ENCODE data around the gene TBC1D5. TPM values are rescaled to one million over a fixed set of nuclear protein-coding genes. Genes with fewer than 3 reads are reported as not detected.

The TBC1D5 gene
- polyA plus RNA-seq, 1 experiment, result 27.0 TPM

DNA sequence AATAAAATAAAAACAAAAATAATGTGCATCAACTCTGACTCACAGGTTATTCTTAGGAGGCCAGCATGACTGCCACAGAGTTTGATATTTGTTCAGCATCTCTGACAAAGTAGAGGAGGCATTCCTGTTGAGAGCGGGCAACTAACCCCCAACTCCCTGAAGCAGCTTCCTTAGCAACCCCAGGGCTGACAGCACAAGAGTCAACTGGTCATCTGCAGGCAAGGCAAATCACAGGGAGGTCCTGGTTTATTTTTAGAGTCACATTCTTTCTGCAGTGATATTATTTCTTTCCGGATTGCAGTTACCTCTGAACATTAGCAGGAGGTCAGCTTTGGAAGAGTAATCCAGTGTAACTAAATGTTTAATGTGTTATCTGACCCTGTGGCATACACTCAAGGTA lies 584.7 kb downstream of the TBC1D5 start:
- H3K4me3 ChIP-seq (ENCODE audit: low read depth, low read length), result no peak overlapping the region
- CTCF ChIA-PET, result interaction anchor here (0.6 to 0.7 kb wide), 2 partner anchors 10 to 78 kb away, joined by 3 to 6 read pairs; no protein-coding TSS in a partner anchor
- TF ChIP-seq, protein P1, sequence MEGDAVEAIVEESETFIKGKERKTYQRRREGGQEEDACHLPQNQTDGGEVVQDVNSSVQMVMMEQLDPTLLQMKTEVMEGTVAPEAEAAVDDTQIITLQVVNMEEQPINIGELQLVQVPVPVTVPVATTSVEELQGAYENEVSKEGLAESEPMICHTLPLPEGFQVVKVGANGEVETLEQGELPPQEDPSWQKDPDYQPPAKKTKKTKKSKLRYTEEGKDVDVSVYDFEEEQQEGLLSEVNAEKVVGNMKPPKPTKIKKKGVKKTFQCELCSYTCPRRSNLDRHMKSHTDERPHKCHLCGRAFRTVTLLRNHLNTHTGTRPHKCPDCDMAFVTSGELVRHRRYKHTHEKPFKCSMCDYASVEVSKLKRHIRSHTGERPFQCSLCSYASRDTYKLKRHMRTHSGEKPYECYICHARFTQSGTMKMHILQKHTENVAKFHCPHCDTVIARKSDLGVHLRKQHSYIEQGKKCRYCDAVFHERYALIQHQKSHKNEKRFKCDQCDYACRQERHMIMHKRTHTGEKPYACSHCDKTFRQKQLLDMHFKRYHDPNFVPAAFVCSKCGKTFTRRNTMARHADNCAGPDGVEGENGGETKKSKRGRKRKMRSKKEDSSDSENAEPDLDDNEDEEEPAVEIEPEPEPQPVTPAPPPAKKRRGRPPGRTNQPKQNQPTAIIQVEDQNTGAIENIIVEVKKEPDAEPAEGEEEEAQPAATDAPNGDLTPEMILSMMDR (IDR thresholded peaks at IDR 0.05; ENCODE audit: insufficient read depth, low read depth, low read length), result no peak
- no peaks in the 10 kb centered on the region for H3K27me3 ChIP-seq (ENCODE audit: control insufficient read depth, insufficient read depth, low read length)
- DNase-seq (ENCODE audit: low read depth), result no peak
- H3K36me3 ChIP-seq (ENCODE audit: control insufficient read depth, insufficient read depth, low read length), result peaks cover 9% of the 10 kb centered on the region
- POLR2A ChIA-PET, result no interaction called here

DNA sequence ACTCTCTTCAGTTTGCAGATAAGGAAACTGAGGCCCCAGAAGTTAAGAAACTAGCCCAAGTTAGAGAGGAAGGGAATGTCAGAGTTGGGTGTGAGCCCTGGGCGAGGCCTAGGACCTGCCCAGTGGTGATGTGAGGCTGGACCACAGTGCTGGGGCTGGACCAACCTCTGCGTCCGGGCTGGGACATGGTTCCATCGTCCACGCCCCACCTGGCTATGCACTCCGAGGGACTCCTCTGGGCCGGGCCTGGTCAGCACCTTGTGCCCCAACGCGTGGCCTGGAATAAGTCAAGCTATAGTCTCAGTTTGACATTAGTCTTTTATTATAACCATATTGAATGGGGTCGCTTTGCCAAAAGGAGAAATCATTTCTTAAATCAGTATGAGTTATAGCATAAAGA lies 585.6 kb downstream of the TBC1D5 start:
- no peak for DNase-seq (ENCODE audit: low read depth)
- POLR2A ChIA-PET, result no interaction called here
- H3K36me3 ChIP-seq (ENCODE audit: control insufficient read depth, insufficient read depth, low read length), result peaks cover 5% of the 10 kb centered on the region
- no peaks in the 10 kb centered on the region for H3K27me3 ChIP-seq (ENCODE audit: control insufficient read depth, insufficient read depth, low read length)
- TF ChIP-seq, protein P1 (IDR thresholded peaks at IDR 0.05; ENCODE audit: insufficient read depth, low read depth, low read length), result no peak
- H3K4me3 ChIP-seq (ENCODE audit: low read depth, low read length), result no peak overlapping the region
- CTCF ChIA-PET, result no interaction called here

DNA sequence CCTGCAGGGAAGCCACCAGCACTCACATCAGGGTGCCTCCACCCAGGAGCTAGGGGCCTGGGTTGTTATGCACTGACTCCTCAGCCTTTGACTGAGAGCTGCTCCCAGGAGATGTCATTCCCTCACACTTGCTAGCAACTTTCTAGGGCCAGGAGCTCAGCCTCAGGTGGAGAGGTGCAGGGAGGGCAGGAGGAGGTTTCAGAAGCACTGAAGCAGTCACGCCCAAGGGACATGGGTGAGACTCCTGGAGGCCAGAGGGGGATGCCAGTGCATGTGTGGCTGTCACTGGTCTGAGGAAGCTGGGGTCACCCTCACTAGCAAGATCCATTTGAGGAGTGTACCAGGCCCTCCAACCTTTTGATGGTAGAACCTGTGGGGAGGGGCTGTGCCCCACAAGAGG lies 586.5 kb downstream of the TBC1D5 start:
- H3K4me3 ChIP-seq (ENCODE audit: low read depth, low read length), result no peak overlapping the region
- TF ChIP-seq, protein P1 (IDR thresholded peaks at IDR 0.05; ENCODE audit: insufficient read depth, low read depth, low read length), result no peak
- CTCF ChIA-PET, result no interaction called here
- POLR2A ChIA-PET, result no interaction called here
- no peak for DNase-seq (ENCODE audit: low read depth)
- H3K27me3 ChIP-seq (ENCODE audit: control insufficient read depth, insufficient read depth, low read length), result no peaks in the 10 kb centered on the region
- H3K36me3 ChIP-seq (ENCODE audit: control insufficient read depth, insufficient read depth, low read length), result peaks cover 5% of the 10 kb centered on the region

DNA sequence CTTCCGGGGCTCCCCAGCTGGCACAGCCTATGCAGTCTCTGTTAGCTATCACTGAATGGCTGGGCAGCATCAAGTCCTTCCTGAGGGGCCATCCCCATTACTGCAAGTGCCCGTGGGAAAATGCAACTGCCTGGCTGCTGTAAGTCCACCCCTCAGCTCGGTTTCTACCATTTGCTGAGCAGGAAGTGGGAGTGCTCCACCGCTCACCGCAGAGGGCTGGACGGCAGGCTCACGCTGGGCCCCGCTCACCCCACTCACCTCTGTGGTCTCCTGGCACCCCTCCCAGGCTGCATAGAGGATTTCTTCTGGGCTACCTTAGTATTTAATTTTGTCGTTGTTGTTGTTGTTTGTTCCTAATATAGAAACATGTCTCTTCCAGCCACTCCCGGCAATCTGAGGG lies 587.5 kb downstream of the TBC1D5 start:
- TF ChIP-seq, protein P1 (IDR thresholded peaks at IDR 0.05; ENCODE audit: insufficient read depth, low read depth, low read length), result no peak
- Histone ChIP-seq H3K4me3 (ENCODE audit: low read depth, low read length) (no peak overlapping the region), H3K36me3 (ENCODE audit: control insufficient read depth, insufficient read depth, low read length) (peaks cover 4% of the 10 kb centered on the region), H3K27me3 (ENCODE audit: control insufficient read depth, insufficient read depth, low read length) (no peaks in the 10 kb centered on the region)
- POLR2A ChIA-PET, result no interaction called here
- CTCF ChIA-PET, result no interaction called here
- no peak for DNase-seq (ENCODE audit: low read depth)

DNA sequence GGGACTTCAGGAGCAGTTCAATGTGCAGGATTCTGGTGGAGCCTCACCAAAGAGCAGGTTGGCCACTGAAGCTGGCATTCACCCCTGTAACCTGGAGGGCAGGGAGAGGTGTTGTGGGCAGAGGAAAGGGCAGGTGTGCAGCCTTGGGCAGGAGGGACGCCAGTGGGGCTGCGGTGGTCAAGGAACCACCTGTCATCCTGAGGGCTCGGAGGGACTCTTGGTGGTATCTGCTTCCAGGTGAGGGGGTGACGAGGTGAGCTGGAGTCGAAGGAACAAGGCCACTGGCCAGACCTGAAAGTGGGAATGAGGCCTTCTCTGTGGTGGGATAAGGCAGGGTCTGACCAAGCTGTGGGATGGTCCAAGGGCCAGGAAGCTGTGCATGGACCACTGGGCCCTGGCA lies 588.2 kb downstream of the TBC1D5 start:
- Histone ChIP-seq H3K27me3 (ENCODE audit: control insufficient read depth, insufficient read depth, low read length) (no peaks in the 10 kb centered on the region), H3K36me3 (ENCODE audit: control insufficient read depth, insufficient read depth, low read length) (peaks cover 4% of the 10 kb centered on the region), H3K4me3 (ENCODE audit: low read depth, low read length) (no peak overlapping the region)
- TF ChIP-seq, protein P1 (IDR thresholded peaks at IDR 0.05; ENCODE audit: insufficient read depth, low read depth, low read length), result no peak
- CTCF ChIA-PET, result no interaction called here
- POLR2A ChIA-PET, result no interaction called here
- DNase-seq (ENCODE audit: low read depth), result no peak
